HL-60 (cell line): ENCODE results near the gene OLFM4.

Experiments
- POLR2AphosphoS5 ChIP-seq: IDR thresholded peaks from 2 replicates; pipeline ENCODE4 v1.6.1; 2012; ENCODE audit warnings: low read depth
- REST ChIP-seq: IDR thresholded peaks from 2 replicates; pipeline ENCODE4 v1.6.1; 2012; ENCODE audit warnings: low read depth; ENCODE audit not compliant: insufficient replicate concordance
- TF ChIP-seq, protein P1 (sequence below): IDR thresholded peaks from one replicate; pipeline ENCODE4 v1.5.1; 2011; ENCODE audit warnings: low read length, control low read depth, inconsistent platforms; ENCODE audit not compliant: insufficient read depth

GRCh38 chr13:53050151-53050550, 21.5 kb downstream of the OLFM4 start:
- TF ChIP-seq, protein P1, sequence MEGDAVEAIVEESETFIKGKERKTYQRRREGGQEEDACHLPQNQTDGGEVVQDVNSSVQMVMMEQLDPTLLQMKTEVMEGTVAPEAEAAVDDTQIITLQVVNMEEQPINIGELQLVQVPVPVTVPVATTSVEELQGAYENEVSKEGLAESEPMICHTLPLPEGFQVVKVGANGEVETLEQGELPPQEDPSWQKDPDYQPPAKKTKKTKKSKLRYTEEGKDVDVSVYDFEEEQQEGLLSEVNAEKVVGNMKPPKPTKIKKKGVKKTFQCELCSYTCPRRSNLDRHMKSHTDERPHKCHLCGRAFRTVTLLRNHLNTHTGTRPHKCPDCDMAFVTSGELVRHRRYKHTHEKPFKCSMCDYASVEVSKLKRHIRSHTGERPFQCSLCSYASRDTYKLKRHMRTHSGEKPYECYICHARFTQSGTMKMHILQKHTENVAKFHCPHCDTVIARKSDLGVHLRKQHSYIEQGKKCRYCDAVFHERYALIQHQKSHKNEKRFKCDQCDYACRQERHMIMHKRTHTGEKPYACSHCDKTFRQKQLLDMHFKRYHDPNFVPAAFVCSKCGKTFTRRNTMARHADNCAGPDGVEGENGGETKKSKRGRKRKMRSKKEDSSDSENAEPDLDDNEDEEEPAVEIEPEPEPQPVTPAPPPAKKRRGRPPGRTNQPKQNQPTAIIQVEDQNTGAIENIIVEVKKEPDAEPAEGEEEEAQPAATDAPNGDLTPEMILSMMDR = no peak
- TF ChIP-seq POLR2AphosphoS5 = no peak
- no peak for TF ChIP-seq REST
